ENCODE data around the gene TMEM80. TPM values are rescaled to one million over a fixed set of nuclear protein-coding genes. Genes with fewer than 3 reads are reported as not detected.
A peak's percentile ranks its signal among the peaks of the same experiment; 100 is the strongest.
"Not testable (repeated sequence)": the region's sequence is repeated elsewhere in the genome, so short reads cannot be mapped to it uniquely, and the experiment has no call there.

TMEM80 gene
- polyA plus RNA-seq, 1 experiment = 19.5 TPM

GRCh38 chr11:689625-690024 lies 6.0 kb upstream of the TMEM80 start:
- Histone ChIP-seq H3K36me3 (ENCODE audit: control insufficient read depth, insufficient read depth, low read length) (peaks cover 22% of the 10 kb centered on the region), H3K27me3 (ENCODE audit: control insufficient read depth, insufficient read depth, low read length) (no peaks in the 10 kb centered on the region), H3K4me3 (ENCODE audit: low read depth, low read length) (no peak overlapping the region)
- DNase-seq (ENCODE audit: low read depth) = no peak
- ChIA-PET POLR2A (no interaction called here), CTCF (interaction anchor here (1.3 kb wide), 1 partner anchor 133 kb away, joined by 4 read pairs; no protein-coding TSS in a partner anchor)
- TF ChIP-seq, protein P1, sequence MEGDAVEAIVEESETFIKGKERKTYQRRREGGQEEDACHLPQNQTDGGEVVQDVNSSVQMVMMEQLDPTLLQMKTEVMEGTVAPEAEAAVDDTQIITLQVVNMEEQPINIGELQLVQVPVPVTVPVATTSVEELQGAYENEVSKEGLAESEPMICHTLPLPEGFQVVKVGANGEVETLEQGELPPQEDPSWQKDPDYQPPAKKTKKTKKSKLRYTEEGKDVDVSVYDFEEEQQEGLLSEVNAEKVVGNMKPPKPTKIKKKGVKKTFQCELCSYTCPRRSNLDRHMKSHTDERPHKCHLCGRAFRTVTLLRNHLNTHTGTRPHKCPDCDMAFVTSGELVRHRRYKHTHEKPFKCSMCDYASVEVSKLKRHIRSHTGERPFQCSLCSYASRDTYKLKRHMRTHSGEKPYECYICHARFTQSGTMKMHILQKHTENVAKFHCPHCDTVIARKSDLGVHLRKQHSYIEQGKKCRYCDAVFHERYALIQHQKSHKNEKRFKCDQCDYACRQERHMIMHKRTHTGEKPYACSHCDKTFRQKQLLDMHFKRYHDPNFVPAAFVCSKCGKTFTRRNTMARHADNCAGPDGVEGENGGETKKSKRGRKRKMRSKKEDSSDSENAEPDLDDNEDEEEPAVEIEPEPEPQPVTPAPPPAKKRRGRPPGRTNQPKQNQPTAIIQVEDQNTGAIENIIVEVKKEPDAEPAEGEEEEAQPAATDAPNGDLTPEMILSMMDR (IDR thresholded peaks at IDR 0.05; ENCODE audit: insufficient read depth, low read depth, low read length) = no peak

DNA sequence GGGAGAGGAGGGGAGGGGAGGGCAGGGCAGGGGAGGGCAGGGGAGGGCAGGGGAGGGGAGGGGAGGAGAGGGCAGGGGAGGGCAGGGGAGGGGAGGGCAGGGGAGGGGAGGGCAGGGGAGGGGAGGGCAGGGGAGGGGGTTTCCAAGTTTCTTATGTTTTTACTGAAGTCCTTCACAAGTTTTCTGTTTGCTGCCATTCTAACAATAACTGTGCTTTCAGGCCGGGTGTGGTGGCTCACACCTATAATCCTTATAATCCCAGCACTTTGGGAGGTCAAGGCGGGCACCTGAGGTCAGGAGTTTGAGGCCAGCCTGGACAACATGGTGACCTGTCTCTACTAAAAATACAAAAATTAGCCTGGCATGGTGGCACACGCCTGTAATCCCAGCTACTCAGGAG lies 5.4 kb upstream of the TMEM80 start:
- H3K27me3 ChIP-seq (ENCODE audit: control insufficient read depth, insufficient read depth, low read length); H3K4me3 ChIP-seq (ENCODE audit: low read depth, low read length); POLR2A ChIA-PET; DNase-seq (ENCODE audit: low read depth): not testable (repeated sequence)
- CTCF ChIA-PET = interaction anchor here (1.3 to 2.0 kb wide), 2 partner anchors 38 to 134 kb away, joined by 4 to 10 read pairs; no protein-coding TSS in a partner anchor
- H3K36me3 ChIP-seq (ENCODE audit: control insufficient read depth, insufficient read depth, low read length) = peaks cover 20% of the 10 kb centered on the region

DNA sequence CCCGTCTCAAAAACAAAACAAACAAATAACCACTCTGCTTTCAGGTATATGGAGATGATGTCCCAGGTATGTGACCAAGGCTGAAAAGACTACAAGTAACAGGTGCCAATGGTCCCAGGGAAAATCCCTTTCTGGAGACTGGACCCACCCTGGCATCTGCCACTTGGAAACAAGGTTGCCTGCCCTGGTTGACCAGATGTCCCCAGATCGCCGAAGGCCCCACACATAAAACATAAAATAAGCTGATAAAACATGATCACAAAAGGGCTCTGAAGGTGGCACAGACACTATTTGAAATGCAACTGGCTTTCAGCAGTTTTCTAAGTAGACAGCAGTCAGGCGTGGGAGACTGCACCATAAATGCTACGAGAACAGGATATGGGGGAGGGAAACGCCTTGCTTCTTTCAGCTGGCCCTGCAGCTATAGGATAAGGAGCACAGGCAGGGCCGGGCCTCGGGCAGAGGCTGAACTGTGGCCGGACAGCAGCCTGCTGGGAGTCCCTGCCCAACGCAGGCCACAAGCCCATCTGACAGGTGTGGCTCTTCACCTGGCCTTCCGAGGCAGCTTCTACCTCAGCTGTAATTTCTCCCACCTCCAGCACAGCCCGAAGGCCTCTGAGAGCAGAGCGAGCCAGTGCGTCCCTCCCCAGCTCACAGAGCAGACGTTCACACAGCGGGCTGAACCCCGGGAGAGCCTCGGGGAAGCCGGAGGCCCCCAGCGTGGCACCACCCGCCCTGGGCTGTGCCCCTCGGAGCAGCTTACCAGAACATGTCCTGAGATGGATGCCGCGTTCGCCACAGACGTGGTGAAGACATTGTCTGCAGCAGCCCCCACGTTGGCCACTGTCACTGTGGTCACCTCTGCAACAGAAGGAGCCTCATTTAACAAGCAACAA lies 4.6 kb upstream of the TMEM80 start:
- ChIA-PET CTCF (interaction anchor here (2.0 kb wide), 1 partner anchor 37 kb away, joined by 10 read pairs; no protein-coding TSS in a partner anchor), POLR2A (no interaction called here)
- TF ChIP-seq, protein P1 (IDR thresholded peaks at IDR 0.05; ENCODE audit: insufficient read depth, low read depth, low read length) = no peak
- no peak overlapping the region for H3K4me3 ChIP-seq (ENCODE audit: low read depth, low read length)
- H3K27me3 ChIP-seq (ENCODE audit: control insufficient read depth, insufficient read depth, low read length) = no peaks in the 10 kb centered on the region
- peaks cover 18% of the 10 kb centered on the region for H3K36me3 ChIP-seq (ENCODE audit: control insufficient read depth, insufficient read depth, low read length)
- no peak for DNase-seq (ENCODE audit: low read depth)

- TF ChIP-seq, protein P1 (IDR thresholded peaks at IDR 0.05; ENCODE audit: insufficient read depth, low read depth, low read length) = no peak
- DNase-seq (ENCODE audit: low read depth) = no peak
- Histone ChIP-seq H3K27me3 (ENCODE audit: control insufficient read depth, insufficient read depth, low read length) (no peaks in the 10 kb centered on the region), H3K36me3 (ENCODE audit: control insufficient read depth, insufficient read depth, low read length) (peaks cover 15% of the 10 kb centered on the region), H3K4me3 (ENCODE audit: low read depth, low read length) (no peak overlapping the region)
- ChIA-PET POLR2A (no interaction called here), CTCF (interaction anchor here (2.0 kb wide), 1 partner anchor 36 kb away, joined by 10 read pairs; no protein-coding TSS in a partner anchor)
Measured at GRCh38 chr11:691710-692590, 3.7 kb upstream of the TMEM80 start.

DNA sequence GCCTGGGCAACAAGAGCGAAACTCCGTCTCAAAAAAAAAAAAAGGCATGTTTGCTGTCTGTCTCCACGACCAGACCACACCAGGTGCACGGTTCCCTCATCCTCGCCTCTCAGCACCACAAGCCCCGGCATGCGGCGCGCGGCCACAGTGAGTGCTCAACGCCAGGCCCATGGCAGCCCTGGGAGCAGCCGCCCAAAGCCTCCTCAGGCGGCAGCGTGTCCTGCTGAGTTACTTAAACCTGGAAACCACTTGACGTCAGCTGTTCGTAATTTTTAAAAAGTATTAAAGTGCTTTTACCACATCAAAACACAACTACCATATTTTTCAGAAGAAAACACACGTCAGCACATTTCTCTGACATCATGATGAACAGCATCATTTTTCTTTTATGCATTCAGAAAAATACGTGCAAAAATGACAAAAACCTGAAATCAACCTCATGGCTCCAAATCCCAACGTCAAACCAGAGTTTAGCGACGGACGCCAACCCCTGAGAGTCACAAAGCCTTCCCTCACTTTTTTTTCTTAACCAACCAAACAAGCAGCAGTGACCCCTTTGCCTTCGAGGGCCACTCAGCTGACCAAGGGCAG lies 2.7 kb upstream of the TMEM80 start:
- DNase-seq (ENCODE audit: low read depth) = no peak
- Histone ChIP-seq H3K27me3 (ENCODE audit: control insufficient read depth, insufficient read depth, low read length) (no peaks in the 10 kb centered on the region), H3K4me3 (ENCODE audit: low read depth, low read length) (peak overlapping the region; percentile 54), H3K36me3 (ENCODE audit: control insufficient read depth, insufficient read depth, low read length) (peaks cover 11% of the 10 kb centered on the region)
- ChIA-PET CTCF (interaction anchor here (1.2 kb wide), 1 partner anchor 35 kb away, joined by 7 read pairs; no protein-coding TSS in a partner anchor), POLR2A (interaction anchor here (0.6 kb wide), 2 partner anchors 8 to 117 kb away, joined by 3 to 8 read pairs; no protein-coding TSS in a partner anchor)
- TF ChIP-seq, protein P1 (IDR thresholded peaks at IDR 0.05; ENCODE audit: insufficient read depth, low read depth, low read length) = no peak

All from BJ (cell line).